Measurements from ENCODE around the gene TP53I11. TPM values are rescaled to one million over a fixed set of nuclear protein-coding genes. Genes with fewer than 3 reads are reported as not detected.

Gene TP53I11
- total RNA-seq, 2 donors from 2014 or later, result 21.8 to 91.0 TPM

- Histone ChIP-seq H3K27ac (no peak overlapping the region), H3K4me1 (peaks cover 36% of the 10 kb centered on the region), H3K9me3 (no peaks in the 10 kb centered on the region), H3K36me3 (replicated peaks in 1 of 2; ENCODE audit: insufficient read depth in 1 of 2, low read depth in 2 of 2) (no peaks in the 10 kb centered on the region), H3K4me3 (no peak overlapping the region), H3K27me3 (no peaks in the 10 kb centered on the region)
- no peak for TF ChIP-seq CTCF (IDR thresholded peaks at IDR 0.05)
- intact Hi-C loops (cut with DNase I), result no loop called here
- ATAC-seq (no peak), DNase-seq (peak in 1 of 4 donors; percentile 6)
- WGBS, 2 donors, result 79 to 86% methylated on average over 9 to 10 of the region's 10 CpGs
Measured at GRCh38 chr11:44987506-44987905, 36.8 kb upstream of the TP53I11 start.

- Histone ChIP-seq H3K4me3 (no peak overlapping the region), H3K4me1 (peaks cover 24% of the 10 kb centered on the region), H3K27me3 (no peaks in the 10 kb centered on the region), H3K9me3 (no peaks in the 10 kb centered on the region), H3K27ac (no peak overlapping the region), H3K36me3 (replicated peaks in 1 of 2; ENCODE audit: insufficient read depth in 1 of 2, low read depth in 2 of 2) (no peaks in the 10 kb centered on the region)
- 93 to 95% methylated on average over 3 of the region's 3 CpGs for WGBS, 2 donors
- ATAC-seq (no peak), DNase-seq (peak in 1 of 4 donors; percentile 6)
- TF ChIP-seq CTCF (IDR thresholded peaks at IDR 0.05), result no peak
- TF ChIP-seq POLR2A (IDR thresholded peaks at IDR 0.05), result no peak
- intact Hi-C loops (cut with DNase I), result no loop called here
Measured at GRCh38 chr11:44986315-44986714, 35.6 kb upstream of the TP53I11 start.

GRCh38 chr11:44985721-44986120 lies 35.0 kb upstream of the TP53I11 start:
- peaks cover 24% of the 10 kb centered on the region for H3K4me1 ChIP-seq
- no peak overlapping the region for H3K27ac ChIP-seq
- TF ChIP-seq POLR2A (IDR thresholded peaks at IDR 0.05) (no peak), CTCF (IDR thresholded peaks at IDR 0.05) (no peak)
- H3K27me3 ChIP-seq, result no peaks in the 10 kb centered on the region
- H3K4me3 ChIP-seq, result no peak overlapping the region
- WGBS, 2 donors, result 86 to 92% methylated on average over 5 to 6 of the region's 6 CpGs
- DNase-seq (peak in 1 of 4 donors; percentile 8), ATAC-seq (no peak)
- no peaks in the 10 kb centered on the region for H3K9me3 ChIP-seq
- no peaks in the 10 kb centered on the region for H3K36me3 ChIP-seq (replicated peaks in 1 of 2; ENCODE audit: insufficient read depth in 1 of 2, low read depth in 2 of 2)
- intact Hi-C loops (cut with DNase I), result no loop called here

- Histone ChIP-seq H3K27me3 (no peaks in the 10 kb centered on the region), H3K36me3 (replicated peaks in 1 of 2; ENCODE audit: insufficient read depth in 1 of 2, low read depth in 2 of 2) (no peaks in the 10 kb centered on the region), H3K4me3 (no peak overlapping the region), H3K9me3 (no peaks in the 10 kb centered on the region), H3K27ac (no peak overlapping the region), H3K4me1 (peaks cover 25% of the 10 kb centered on the region)
- TF ChIP-seq POLR2A (IDR thresholded peaks at IDR 0.05), result no peak
- no peak for TF ChIP-seq CTCF (IDR thresholded peaks at IDR 0.05)
- WGBS, 2 donors, result 40 to 71% methylated on average over 1 to 7 of the region's 7 CpGs
- ATAC-seq, result no peak
- intact Hi-C loops (cut with DNase I), result no loop called here
- peak in 1 of 4 donors; percentile 4 for DNase-seq
Measured at GRCh38 chr11:44983786-44984185, 33.1 kb upstream of the TP53I11 start.

- Histone ChIP-seq H3K27me3 (no peaks in the 10 kb centered on the region), H3K4me1 (peaks cover 37% of the 10 kb centered on the region), H3K9me3 (no peaks in the 10 kb centered on the region), H3K4me3 (no peak overlapping the region), H3K36me3 (replicated peaks in 1 of 2; ENCODE audit: insufficient read depth in 1 of 2, low read depth in 2 of 2) (no peaks in the 10 kb centered on the region), H3K27ac (no peak overlapping the region)
- intact Hi-C loops (cut with DNase I), result no loop called here
- no peak for DNase-seq
- TF ChIP-seq CTCF (IDR thresholded peaks at IDR 0.05), result no peak
- TF ChIP-seq POLR2A (IDR thresholded peaks at IDR 0.05), result no peak
- 94% methylated on average over 8 of the region's 8 CpGs for WGBS, 2 donors
- no peak for ATAC-seq
Measured at GRCh38 chr11:44982496-44983062, 31.9 kb upstream of the TP53I11 start.

Data from body of pancreas (tissue), 4 donors.